ENCODE measurements around the gene ETV5. TPM values are rescaled to one million over a fixed set of nuclear protein-coding genes. Genes with fewer than 3 reads are reported as not detected.

The ETV5 gene
- total RNA-seq, 4 donors from 2014 or later, result 1.9 to 12.2 (median 4.0) TPM; not detected in 1

DNA sequence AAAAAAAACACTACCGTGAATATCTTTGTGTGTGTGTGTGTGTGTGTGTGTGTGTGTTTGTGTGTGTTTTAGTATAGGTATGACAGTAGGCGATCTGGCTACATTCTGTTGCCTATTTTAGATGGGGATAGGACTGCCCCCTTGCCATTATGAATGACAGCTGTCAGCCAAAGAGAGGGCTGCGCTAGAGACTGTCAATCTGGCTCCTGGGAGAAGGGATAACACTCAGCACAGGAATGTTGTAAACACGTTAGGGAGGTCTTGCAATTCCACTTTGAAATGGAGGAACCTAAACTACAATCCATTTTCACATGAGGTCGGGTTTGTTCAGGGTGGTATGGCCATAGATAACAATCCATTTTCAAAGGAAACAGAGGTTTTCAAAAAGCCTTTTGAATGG is 14.1 kb upstream of the ETV5 start:
- Histone ChIP-seq H3K27me3 (peaks cover 9% of the 10 kb centered on the region), H3K4me3 (no peak overlapping the region), H3K27ac (no peak overlapping the region), H3K9me3 (no peaks in the 10 kb centered on the region), H3K36me3 (no peaks in the 10 kb centered on the region), H3K4me1 (no peaks in the 10 kb centered on the region)
- intact Hi-C loops (cut with DNase I; ENCODE audit: low total_unique reads), result no loop called here
- no peak for DNase-seq
- WGBS, 2 donors (ENCODE audit: low coverage in 1 of 2), result 69 to 73% methylated on average over 4 to 5 of the region's 5 CpGs
- in situ Hi-C loops (cut with MboI; ENCODE audit: low pct_ligation_motif_present in 1 of 4, low pct_unique_long_range_greater_than_20kb in 1 of 4, low sequenced_read_pairs in 3 of 4), result loop anchor here in 1 of 4 donors (25.0 kb wide), 1 partner anchor 664 kb away; the partner anchor contains the start of gene EIF4A2
- no peak for TF ChIP-seq POLR2A (IDR thresholded peaks at IDR 0.05)
- TF ChIP-seq, protein P1, sequence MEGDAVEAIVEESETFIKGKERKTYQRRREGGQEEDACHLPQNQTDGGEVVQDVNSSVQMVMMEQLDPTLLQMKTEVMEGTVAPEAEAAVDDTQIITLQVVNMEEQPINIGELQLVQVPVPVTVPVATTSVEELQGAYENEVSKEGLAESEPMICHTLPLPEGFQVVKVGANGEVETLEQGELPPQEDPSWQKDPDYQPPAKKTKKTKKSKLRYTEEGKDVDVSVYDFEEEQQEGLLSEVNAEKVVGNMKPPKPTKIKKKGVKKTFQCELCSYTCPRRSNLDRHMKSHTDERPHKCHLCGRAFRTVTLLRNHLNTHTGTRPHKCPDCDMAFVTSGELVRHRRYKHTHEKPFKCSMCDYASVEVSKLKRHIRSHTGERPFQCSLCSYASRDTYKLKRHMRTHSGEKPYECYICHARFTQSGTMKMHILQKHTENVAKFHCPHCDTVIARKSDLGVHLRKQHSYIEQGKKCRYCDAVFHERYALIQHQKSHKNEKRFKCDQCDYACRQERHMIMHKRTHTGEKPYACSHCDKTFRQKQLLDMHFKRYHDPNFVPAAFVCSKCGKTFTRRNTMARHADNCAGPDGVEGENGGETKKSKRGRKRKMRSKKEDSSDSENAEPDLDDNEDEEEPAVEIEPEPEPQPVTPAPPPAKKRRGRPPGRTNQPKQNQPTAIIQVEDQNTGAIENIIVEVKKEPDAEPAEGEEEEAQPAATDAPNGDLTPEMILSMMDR (IDR thresholded peaks at IDR 0.05), result no peak
- no peak for TF ChIP-seq POLR2AphosphoS5 (IDR thresholded peaks at IDR 0.05)
- TF ChIP-seq EP300 (IDR thresholded peaks at IDR 0.05; ENCODE audit: low read depth), result no peak

GRCh38 chr3:186121968-186122367 is 13.1 kb upstream of the ETV5 start:
- TF ChIP-seq EP300 (IDR thresholded peaks at IDR 0.05; ENCODE audit: low read depth) (no peak), POLR2A (IDR thresholded peaks at IDR 0.05) (no peak), POLR2AphosphoS5 (IDR thresholded peaks at IDR 0.05) (no peak)
- TF ChIP-seq, protein P1 (IDR thresholded peaks at IDR 0.05), result no peak
- Histone ChIP-seq H3K4me3 (no peak overlapping the region), H3K27me3 (peaks cover 10% of the 10 kb centered on the region), H3K27ac (no peak overlapping the region), H3K9me3 (no peaks in the 10 kb centered on the region), H3K36me3 (no peaks in the 10 kb centered on the region), H3K4me1 (no peaks in the 10 kb centered on the region)
- no peak for DNase-seq
- in situ Hi-C loops (cut with MboI; ENCODE audit: low pct_ligation_motif_present in 1 of 4, low pct_unique_long_range_greater_than_20kb in 1 of 4, low sequenced_read_pairs in 3 of 4), result loop anchor here in 1 of 4 donors (25.0 kb wide), 1 partner anchor 665 kb away; the partner anchor contains the start of gene EIF4A2
- intact Hi-C loops (cut with DNase I; ENCODE audit: low total_unique reads), result no loop called here
- WGBS, 2 donors (ENCODE audit: low coverage in 1 of 2), result 28 to 57% methylated on average over 1 to 2 of the region's 2 CpGs

DNA sequence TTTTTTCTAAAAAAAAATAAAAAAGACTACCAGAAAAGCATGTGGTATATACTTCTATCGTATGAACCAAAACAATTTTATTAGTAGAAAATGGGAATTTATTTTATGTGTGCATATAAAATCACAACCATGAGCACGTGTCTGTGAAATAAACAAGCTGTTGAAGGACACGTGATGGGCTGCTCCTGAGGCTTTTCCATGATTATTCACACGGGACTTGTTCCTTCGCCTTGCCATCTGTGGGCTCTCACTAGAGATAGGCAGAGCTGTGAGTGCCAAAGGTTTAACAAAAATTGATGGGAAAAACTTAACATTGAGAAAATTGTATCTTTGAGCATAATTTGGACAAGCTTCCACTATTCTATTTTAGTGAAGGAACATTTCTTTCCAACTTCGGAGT is 12.4 kb upstream of the ETV5 start:
- intact Hi-C loops (cut with DNase I; ENCODE audit: low total_unique reads), result no loop called here
- H3K27me3 ChIP-seq, result peaks cover 16% of the 10 kb centered on the region
- 66 to 70% methylated on average over 5 to 6 of the region's 6 CpGs for WGBS, 2 donors (ENCODE audit: low coverage in 1 of 2)
- in situ Hi-C loops (cut with MboI; ENCODE audit: low pct_ligation_motif_present in 1 of 4, low pct_unique_long_range_greater_than_20kb in 1 of 4, low sequenced_read_pairs in 3 of 4), result loop anchor here in 1 of 4 donors (25.0 kb wide), 1 partner anchor 666 kb away; the partner anchor contains the start of gene EIF4A2
- H3K27ac ChIP-seq, result no peak overlapping the region
- TF ChIP-seq EP300 (IDR thresholded peaks at IDR 0.05; ENCODE audit: low read depth), result no peak
- H3K36me3 ChIP-seq, result no peaks in the 10 kb centered on the region
- H3K4me3 ChIP-seq, result no peak overlapping the region
- H3K4me1 ChIP-seq, result no peaks in the 10 kb centered on the region
- no peak for DNase-seq
- H3K9me3 ChIP-seq, result no peaks in the 10 kb centered on the region

GRCh38 chr3:186119499-186119898 is 10.6 kb upstream of the ETV5 start:
- intact Hi-C loops (cut with DNase I; ENCODE audit: low total_unique reads), result no loop called here
- in situ Hi-C loops (cut with MboI; ENCODE audit: low pct_ligation_motif_present in 1 of 4, low pct_unique_long_range_greater_than_20kb in 1 of 4, low sequenced_read_pairs in 3 of 4), result loop anchor here in 1 of 4 donors (25.0 kb wide), 1 partner anchor 668 kb away; the partner anchor contains the start of gene EIF4A2

More at GRCh38 chr3:186119499-186119898, 10.6 kb upstream of the ETV5 start:
- no peaks in the 10 kb centered on the region for H3K36me3 ChIP-seq
- H3K27ac ChIP-seq, result no peak overlapping the region
- TF ChIP-seq POLR2AphosphoS5 (IDR thresholded peaks at IDR 0.05) (no peak), POLR2A (IDR thresholded peaks at IDR 0.05) (no peak), EP300 (IDR thresholded peaks at IDR 0.05; ENCODE audit: low read depth) (no peak)
- TF ChIP-seq, protein P1 (IDR thresholded peaks at IDR 0.05), result no peak
- peaks cover 25% of the 10 kb centered on the region for H3K27me3 ChIP-seq
- H3K4me3 ChIP-seq, result no peak overlapping the region
- DNase-seq, result no peak
- H3K9me3 ChIP-seq, result no peaks in the 10 kb centered on the region
- 72 to 89% methylated on average over 2 to 4 of the region's 4 CpGs for WGBS, 2 donors (ENCODE audit: low coverage in 1 of 2)
- no peaks in the 10 kb centered on the region for H3K4me1 ChIP-seq

Data from transverse colon (tissue), 4 donors.